ENCODE results near the gene CFAP299. TPM values are rescaled to one million over a fixed set of nuclear protein-coding genes. Genes with fewer than 3 reads are reported as not detected.

CFAP299 gene
- total and polyA plus RNA-seq, 9 of the 15 experiments (the other 6 are each of a cell fraction or from before 2014, with no cell fraction given): 0.09 to 3.0 (median 0.76) TPM

DNA sequence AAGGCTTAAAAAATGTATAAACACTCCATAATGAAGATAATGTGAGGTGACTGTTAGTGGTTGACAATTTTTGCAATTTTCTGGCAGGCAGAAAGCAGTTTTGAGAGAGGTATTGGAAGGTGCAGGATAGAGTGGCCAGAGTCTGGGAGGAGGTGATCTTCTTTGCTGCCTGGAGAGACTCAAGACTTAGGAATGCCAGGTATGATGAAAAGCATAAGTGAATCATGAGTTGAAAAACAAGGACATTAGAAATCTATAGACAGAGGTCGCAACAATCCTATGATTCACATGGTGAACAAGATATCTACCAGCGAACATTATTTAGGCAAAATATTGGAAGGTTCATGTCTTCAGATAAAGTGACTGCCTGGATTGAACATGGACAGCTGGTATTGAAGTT, 118.5 kb downstream of the CFAP299 start (continued):
- TF ChIP-seq BDP1 (IDR thresholded peaks at IDR 0.05; ENCODE audit: insufficient read depth, insufficient read length) (no peak), CEBPG (CRISPR knock-in tag; IDR thresholded peaks at IDR 0.05) (no peak), CEBPG (tag; conservative IDR thresholded peaks at IDR 0.05 in 1 of 2, IDR thresholded peaks at IDR 0.05 in 1 of 2) (no peak), ILK (tag; IDR thresholded peaks at IDR 0.05; ENCODE audit: borderline replicate concordance, low read depth) (no peak), GTF2E2 (tag; IDR thresholded peaks at IDR 0.05) (no peak), ZNF175 (CRISPR knock-in tag; IDR thresholded peaks at IDR 0.05; ENCODE audit: low read depth) (no peak), PTRF (tag; IDR thresholded peaks at IDR 0.05) (no peak), ELF2 (CRISPR knock-in tag; IDR thresholded peaks at IDR 0.05) (no peak)
- TF ChIP-seq, protein P1, sequence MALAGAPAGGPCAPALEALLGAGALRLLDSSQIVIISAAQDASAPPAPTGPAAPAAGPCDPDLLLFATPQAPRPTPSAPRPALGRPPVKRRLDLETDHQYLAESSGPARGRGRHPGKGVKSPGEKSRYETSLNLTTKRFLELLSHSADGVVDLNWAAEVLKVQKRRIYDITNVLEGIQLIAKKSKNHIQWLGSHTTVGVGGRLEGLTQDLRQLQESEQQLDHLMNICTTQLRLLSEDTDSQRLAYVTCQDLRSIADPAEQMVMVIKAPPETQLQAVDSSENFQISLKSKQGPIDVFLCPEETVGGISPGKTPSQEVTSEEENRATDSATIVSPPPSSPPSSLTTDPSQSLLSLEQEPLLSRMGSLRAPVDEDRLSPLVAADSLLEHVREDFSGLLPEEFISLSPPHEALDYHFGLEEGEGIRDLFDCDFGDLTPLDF (CRISPR knock-in tag; IDR thresholded peaks at IDR 0.05): no peak

DNA sequence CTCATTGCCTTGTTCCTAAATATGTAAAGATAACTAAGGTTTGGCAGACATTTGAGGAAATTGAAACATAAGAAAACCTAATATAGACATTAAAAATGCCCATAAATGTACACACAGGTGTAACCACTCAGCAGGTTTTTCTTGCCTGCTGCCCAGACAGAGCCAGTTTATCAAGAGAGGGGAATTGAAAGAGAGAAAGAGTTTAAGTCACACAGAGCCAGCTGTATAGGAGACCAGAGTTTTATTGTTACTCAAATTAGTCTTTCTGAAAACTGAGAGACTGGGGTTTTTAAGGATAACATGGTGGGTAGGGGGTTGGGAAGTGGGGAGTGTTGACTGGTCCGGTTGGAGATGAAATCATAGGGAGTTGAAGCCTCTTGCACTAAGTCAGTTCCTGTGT, 119.0 kb downstream of the CFAP299 start:
- Histone ChIP-seq H3K9me3 (replicated peaks; ENCODE audit: control insufficient read depth, insufficient read depth, low read depth, low read length) (no peaks in the 10 kb centered on the region), H3K27ac (ENCODE audit: extremely low read depth, low read depth, low read length) (no peak overlapping the region), H3K79me2 (ENCODE audit: control insufficient read depth, insufficient read depth, low read length) (no peaks in the 10 kb centered on the region), H3K4me2 (ENCODE audit: insufficient read depth, low read length) (no peak overlapping the region), H3K27me3 (ENCODE audit: control insufficient read depth in 2 of 2, insufficient read depth in 2 of 2, low read length in 2 of 2) (no peaks in the 10 kb centered on the region; a peak in 1 of 5 replicates), H2AFZ (ENCODE audit: low read depth, low read length) (no peak overlapping the region), H3K36me3 (ENCODE audit: control insufficient read depth, insufficient read depth, low read length) (no peaks in the 10 kb centered on the region), H3K9ac (ENCODE audit: insufficient read depth in 1 of 2, low read depth in 2 of 2, low read length in 2 of 2) (no peak overlapping the region), H3K4me1 (replicated peaks in 1 of 2; ENCODE audit: control insufficient read depth in 2 of 2, insufficient read depth in 2 of 2, low read length in 2 of 2) (no peaks in the 10 kb centered on the region), H3K9me1 (ENCODE audit: control insufficient read depth, insufficient read depth, low read length) (no peaks in the 10 kb centered on the region), H4K20me1 (replicated peaks; ENCODE audit: control insufficient read depth, insufficient read depth, low read length) (no peaks in the 10 kb centered on the region), H3K4me3 (no peak overlapping the region)
- ATAC-seq: no peak
- POLR2A ChIA-PET: no interaction called here
- no peak for FAIRE-seq
- in situ Hi-C loops (cut with MboI) (no loop called here), intact Hi-C loops (cut with micrococcal nuclease) (no loop called here)
- 9% methylated on average over 1 of the region's 1 CpG for WGBS (ENCODE audit: insufficient coverage, low coverage, missing lambda C conversion rate)
- no peak for DNase-seq (ENCODE audit: extremely low read depth in 1 of 4, low spot score in 3 of 4)
- CTCF ChIA-PET (ENCODE audit: low intra/inter-chr PET ratio): no interaction called here
- TF ChIP-seq ATF7 (IDR thresholded peaks at IDR 0.05) (no peak), SNRNP70 (optimal IDR thresholded peaks at IDR 0.05; ENCODE audit: low read depth, low read length) (no peak), ZNF224 (CRISPR knock-in tag; IDR thresholded peaks at IDR 0.05) (no peak), BRCA1 (IDR thresholded peaks at IDR 0.05) (no peak), BRCA1 (CRISPR knock-in tag; IDR thresholded peaks at IDR 0.05) (no peak), ZNF57 (CRISPR knock-in tag; IDR thresholded peaks at IDR 0.05) (no peak)
- TF ChIP-seq, protein P2, sequence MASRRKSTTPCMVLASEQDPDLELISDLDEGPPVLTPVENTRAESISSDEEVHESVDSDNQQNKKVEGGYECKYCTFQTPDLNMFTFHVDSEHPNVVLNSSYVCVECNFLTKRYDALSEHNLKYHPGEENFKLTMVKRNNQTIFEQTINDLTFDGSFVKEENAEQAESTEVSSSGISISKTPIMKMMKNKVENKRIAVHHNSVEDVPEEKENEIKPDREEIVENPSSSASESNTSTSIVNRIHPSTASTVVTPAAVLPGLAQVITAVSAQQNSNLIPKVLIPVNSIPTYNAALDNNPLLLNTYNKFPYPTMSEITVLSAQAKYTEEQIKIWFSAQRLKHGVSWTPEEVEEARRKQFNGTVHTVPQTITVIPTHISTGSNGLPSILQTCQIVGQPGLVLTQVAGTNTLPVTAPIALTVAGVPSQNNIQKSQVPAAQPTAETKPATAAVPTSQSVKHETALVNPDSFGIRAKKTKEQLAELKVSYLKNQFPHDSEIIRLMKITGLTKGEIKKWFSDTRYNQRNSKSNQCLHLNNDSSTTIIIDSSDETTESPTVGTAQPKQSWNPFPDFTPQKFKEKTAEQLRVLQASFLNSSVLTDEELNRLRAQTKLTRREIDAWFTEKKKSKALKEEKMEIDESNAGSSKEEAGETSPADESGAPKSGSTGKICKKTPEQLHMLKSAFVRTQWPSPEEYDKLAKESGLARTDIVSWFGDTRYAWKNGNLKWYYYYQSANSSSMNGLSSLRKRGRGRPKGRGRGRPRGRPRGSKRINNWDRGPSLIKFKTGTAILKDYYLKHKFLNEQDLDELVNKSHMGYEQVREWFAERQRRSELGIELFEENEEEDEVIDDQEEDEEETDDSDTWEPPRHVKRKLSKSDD (conservative IDR thresholded peaks at IDR 0.05; ENCODE audit: low read length): no peak
- TF ChIP-seq, protein P3, sequence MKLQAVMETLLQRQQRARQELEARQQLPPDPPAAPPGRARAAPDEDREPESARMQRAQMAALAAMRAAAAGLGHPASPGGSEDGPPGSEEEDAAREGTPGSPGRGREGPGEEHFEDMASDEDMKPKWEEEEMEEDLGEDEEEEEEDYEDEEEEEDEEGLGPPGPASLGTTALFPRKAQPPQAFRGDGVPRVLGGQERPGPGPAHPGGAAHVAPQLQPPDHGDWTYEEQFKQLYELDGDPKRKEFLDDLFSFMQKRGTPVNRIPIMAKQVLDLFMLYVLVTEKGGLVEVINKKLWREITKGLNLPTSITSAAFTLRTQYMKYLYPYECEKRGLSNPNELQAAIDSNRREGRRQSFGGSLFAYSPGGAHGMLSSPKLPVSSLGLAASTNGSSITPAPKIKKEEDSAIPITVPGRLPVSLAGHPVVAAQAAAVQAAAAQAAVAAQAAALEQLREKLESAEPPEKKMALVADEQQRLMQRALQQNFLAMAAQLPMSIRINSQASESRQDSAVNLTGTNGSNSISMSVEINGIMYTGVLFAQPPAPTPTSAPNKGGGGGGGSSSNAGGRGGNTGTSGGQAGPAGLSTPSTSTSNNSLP (IDR thresholded peaks at IDR 0.05; ENCODE audit: borderline replicate concordance, low read depth, low read length): no peak
- BruUV-seq (replicated peaks): no TSS peak

Measured in K562 (cell line).